ENCODE results near the gene ZNF443.
"Not testable (repeated sequence)": the region's sequence is repeated elsewhere in the genome, so short reads cannot be mapped to it uniquely, and the experiment has no call there.

The ZNF443 gene

DNA sequence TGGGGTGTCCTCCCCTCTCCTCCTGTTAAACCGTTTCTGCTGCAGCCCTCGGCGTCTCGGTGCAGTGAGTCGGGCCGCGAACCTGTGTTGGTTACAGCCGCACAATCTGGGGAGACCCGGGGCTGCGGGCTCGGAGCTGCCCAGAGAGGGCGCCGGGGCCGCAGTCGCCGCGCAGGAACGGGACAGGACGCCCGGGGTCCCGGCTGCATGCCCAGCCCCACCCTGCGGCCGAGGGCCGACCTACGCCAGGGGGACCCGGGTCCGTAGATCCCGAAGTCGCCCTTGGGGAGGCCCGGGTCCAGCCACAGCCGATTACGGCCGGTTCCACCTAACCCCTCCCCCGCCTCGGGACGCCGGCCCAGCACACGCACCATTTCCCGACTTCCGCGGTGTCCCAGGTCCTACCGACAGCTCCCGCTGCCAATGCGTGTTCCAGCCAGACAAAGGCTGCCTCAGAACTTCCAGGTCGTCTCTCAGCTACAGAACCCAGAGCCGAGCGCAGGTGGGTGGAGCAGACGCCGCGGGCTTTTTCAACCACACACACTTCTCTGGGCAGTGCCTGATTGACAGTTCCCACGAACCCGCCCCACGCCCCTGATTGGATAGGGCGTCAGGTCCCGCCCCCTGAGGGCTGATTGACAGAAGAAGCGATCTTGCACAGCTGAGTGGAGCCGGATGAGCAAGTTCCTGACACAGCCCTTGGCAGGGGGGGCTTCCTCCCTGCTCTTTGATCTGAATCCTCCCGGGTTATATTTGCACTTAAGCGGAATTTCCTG is at the start of gene ZNF443:
TSS of gene ZNF443 (minus strand) at position 481 of the 776 bp plus-strand sequence. CDS start at position 374, 107 bp downstream.
- DNase-seq = peak; percentile 95

DNA sequence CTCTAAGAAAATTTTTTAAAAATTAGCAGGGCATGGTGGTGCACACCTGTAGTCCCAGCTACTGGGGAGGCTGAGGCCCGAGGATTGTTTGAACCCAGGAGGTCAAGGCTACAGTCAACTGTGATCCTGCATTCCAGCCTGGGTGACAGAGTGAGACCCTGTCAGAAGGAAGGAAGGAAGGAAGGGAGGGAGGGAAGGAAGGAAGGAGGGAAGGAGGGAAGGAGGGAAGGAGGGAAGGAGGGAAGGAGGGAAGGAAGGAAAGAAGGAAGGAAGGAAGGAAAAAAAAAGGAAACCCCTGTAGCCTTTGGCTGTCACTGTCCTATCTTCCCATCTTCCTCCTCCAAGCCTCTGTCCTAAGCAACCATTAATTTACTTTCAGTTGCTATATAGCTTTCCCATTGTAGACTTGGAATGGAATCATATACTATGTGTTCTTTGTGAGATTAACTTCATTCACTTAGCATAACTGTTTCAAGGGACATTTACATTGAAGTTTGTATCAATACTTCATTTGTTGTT is 45.5 kb upstream of the ZNF443 start:
- DNase-seq = not testable (repeated sequence)

DNA sequence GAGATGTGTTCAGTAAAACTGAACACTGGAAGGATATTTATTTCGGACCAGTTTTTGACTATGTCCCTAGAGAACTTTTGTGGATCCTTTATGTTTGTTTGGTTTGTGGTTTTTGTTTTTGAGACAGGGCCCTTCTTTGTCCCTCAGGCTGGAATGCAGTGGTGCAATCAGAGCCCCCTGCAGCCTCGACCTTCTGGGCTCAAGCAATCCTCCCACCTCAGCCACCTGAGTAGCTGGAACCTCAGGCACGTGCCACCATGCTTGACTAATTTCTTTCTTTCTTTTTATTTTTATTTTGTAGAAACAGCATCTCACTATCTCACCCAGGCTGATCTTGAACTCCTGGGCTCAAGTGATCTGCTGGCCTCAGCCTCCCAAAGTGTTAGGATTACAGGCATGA is 44.8 kb upstream of the ZNF443 start:
- DNase-seq = no peak

DNA sequence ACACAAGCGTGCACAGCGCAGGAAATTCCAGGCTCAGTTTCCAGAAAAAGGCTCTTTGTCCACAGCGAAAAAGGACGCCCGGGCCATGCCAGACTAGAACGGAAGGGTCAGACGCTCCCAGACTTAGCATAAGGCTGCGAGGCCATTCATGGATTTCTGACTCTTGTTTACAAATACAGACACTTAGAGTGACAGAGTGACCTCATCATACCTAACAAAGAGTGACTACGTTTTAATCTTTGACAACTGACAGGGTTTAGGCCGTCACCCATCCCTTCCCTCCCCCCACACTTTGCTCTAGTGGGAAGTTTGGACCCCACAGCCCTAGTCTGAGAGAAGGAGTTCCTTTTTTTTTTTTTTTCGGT is 44.2 kb upstream of the ZNF443 start:
- DNase-seq = no peak

DNA sequence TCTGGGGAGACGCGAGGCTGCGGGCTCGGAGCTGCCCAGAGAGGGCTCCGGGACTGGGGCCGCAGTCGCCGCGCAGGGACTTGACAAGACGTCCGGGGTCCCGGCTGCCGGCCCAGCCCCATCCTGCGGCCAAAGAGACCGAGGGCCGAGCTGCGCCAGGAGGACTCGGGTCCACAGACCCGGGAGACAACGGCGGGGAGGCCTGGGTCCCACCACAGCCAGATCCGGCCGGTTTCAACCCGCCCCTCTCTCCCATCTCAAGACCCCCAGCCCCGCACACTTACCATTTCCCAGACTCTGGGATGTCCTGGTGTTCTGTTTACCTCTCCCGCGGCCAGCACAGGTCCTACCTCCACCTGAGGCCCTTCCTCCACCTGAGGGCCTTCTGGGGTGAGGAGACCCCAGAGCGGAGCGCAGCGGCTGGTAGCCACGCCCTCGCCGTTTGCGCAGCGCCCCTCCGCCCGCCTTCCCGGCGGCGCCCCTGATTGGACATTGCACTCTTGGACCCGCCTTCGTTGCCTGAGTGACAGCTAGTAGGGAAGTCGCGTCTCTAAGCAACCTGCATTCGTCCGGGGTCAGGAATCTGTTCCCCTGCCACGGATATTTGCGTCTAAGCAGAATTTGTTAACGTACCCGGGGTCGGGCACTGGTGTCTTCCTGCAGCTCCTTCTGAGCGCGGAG is 43.7 kb upstream of the ZNF443 start, which contains the start of gene ZNF709:
TSS of gene ZNF709 (minus strand) at position 446 of the 681 bp plus-strand sequence. CDS start at position 287, 159 bp downstream.
- peak; percentile 67 for DNase-seq

DNA sequence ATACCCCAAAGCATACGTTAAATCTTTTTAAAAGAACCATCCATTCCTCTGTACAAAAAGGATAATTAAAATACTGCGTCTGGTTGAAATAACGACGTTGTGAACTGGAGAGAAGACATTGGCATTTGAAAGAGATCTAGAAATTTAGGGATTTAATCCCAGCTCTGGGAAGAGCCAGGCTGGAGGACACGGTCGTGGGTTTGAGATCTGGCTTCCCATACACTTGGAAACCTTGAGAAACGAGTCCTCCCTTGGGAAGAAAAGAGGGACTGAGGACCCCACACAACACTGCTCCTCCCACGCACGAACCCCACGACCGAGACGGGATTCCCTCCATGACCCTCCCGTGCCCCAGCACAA is 43.2 kb upstream of the ZNF443 start:
- no peak for DNase-seq

DNA sequence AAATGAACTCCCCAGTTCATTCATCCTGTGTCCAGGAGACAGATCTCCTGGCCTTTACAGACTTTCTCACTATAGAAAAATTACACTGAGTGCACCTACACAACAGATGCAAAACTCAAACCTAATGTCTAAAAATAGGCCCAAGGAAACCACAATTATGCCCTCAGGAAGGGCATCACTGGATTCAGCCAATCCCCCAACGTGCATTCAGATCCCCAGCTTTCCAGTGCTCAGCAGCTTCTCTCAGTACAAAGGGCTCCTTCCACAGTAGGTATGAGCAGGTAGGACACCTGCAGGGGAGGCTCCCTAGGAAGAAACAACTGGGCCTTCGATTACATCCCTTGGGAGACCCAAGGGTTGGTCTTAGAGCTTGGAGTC is 41.7 kb upstream of the ZNF443 start:
- DNase-seq = no peak

DNA sequence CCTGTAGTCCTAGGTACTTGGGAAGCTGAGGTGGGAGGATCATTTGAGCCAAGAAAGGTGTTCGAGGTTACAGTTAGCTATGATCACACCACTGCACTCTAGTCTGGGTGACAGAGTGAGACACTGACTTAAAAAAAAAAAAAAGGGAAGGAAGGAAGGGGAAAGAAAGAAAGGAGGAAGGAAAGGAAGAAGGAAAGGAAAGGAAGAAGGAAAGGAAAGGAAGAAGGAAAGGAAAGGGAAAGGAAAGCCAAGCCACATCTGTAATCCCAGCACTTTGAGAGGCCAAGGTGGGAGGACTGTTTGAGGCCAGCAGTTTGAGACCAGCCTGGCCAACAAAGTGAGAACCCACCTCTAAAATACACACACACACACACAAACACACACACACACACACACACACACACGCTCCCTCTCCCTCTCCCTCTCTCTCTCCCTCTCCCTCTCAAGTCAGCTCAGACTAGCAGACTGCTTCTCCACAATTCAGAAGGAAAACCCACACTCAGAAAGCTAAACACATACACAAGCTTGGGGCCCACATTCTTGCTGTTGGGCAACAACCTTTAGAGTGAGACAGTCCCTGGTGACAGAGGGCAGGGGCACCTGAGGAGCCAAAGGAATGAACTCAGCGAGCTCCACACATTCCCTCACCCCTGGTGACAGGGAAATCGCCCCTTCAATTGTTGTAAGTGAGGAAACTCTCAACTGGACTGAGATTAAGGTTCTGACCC is 41.1 kb upstream of the ZNF443 start:
- no peak for DNase-seq

DNA sequence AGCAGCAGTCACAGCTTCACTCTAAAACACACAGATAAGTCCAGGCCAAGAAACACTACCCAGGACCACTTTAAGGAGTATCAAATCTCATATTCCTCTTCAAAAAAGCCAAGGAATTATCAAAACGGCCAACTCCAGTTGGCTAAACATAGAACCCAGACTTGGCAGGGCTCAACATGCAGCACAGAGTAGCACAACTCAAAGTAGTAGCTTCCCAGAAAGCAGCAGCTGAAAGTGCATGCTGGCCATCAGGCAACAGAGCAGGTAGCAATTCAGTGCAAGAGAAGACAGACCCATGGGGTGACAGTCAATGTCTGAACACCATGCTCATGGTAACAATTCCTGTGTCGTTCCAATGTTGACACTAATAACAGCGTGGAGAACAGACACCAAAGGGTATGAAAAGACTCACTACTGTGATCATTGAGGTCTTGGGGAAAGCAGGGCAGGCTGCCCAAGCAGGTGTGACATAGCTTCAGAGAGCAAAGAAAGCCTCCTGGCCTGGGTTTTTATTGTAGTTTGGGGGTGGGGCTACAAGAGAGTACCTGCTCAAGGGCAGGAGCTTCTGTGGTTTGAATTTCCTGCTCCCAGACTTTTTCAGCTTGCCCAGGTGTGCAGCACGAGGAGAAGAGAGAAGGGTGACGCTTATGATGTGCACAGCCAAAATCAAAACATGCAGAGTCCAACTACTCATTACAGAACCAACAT is 37.6 kb upstream of the ZNF443 start:
- no peak for DNase-seq

DNA sequence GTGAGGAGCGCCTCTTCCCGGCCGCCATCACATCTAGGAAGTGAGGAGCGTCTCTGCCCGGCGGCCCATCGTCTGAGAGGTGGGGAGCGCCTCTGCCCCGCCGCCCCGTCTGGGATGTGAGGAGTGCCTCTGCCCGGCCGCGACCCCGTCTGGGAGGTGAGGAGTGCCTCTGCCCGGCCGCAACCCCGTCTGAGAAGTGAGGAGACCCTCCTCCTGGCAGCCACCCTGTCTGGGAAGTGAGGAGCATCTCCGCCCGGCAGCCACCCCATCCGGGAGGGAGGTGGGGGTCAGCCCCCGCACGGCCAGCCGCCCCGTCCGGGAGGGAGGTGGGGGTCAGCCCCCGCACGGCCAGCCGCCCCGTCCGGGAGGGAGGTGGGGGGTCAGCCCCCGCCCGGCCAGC is 26.8 kb upstream of the ZNF443 start:
- not testable (repeated sequence) for DNase-seq

DNA sequence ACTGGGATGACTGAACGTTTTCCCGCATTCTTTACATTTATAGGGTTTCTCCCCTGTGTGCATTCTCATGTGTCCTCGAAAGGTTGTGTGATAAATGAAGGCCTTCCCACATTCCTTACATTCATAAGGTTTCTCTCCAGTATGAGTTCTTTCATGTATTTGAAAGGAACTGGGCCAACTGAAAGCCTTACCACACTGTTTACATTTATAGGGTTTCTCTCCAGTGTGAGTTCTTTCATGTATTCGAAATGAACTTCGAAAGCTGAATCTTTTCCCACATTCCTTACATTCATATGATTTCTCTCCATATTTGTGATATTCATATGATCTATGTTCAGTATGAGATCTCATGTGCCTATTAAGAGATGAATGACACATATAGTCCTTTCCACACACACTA is 24.4 kb upstream of the ZNF443 start:
- DNase-seq = no peak

DNA sequence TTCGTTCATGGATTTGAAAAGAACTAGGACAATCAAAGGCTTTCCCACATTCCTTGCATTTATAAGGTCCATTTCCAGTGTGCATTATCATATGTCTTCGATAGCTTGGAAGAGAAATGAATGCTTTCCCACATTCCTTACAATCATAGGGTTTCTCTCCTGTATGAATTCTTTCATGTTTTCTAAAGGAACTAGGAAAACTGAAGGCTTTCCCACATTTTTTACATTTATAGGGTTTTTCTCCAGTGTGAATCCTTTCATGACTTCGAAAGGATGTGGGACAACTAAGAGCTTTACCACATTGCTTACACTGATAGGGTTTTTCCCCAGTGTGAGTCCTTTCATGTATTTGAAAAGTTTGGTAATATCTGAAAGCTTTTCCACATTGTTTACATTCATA is 23.9 kb upstream of the ZNF443 start:
- no peak for DNase-seq

DNA sequence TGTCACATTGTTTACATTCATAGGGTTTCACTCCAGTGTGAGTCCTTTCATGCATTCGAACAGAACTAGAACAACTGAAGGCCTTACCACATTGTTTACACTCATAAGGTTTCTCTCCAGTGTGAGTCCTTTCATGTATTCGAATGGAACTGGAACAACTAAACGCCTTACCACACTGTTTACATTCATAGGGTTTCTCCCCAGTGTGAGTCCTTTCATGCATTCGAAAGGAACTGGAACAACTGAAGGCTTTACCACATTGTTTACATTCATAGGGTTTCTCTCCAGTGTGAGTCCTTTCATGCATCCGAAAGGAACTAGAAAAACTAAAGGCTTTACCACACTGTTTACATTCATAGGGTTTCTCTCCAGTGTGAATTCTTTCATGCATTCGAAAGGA is 23.3 kb upstream of the ZNF443 start:
- DNase-seq = not testable (repeated sequence)

DNA sequence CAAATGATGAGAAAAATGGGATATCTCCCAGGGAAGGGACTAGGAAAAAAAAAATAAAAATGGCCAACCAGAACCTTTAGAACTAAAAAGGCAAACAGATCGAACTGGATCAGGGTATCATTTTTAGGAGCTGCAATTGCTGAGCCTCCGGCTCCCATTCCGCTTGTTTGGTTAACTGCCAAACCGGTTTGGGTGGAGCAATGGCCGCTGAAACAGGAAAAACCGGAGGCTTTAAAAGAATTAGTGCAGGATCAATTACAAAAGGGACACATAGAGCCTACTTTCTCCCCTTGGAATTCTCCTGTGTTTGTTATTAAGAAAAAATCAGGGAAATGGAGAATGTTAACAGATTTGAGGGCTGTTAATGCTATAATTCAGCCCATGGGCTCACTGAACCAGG is 12.7 kb upstream of the ZNF443 start:
- peak; percentile 21 for DNase-seq

DNA sequence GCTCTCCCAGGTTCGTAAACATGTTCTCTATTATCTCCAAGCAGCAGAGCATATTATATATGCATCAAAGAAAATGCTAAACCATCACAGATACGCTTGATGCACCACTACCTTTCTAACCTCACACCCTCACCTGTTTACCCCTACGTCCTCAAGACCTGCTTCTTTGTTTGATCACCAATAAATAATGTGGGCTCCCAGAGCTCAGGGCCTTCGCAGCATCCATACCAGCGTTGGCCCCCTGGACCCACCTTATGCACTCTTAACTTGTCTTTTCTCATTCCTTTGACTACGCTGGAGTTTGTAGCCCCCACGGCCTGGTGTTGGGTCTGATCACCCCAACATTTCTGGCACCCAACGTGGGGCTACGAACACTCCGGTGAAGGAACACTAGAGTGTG is 10.0 kb upstream of the ZNF443 start:
- DNase-seq = no peak

DNA sequence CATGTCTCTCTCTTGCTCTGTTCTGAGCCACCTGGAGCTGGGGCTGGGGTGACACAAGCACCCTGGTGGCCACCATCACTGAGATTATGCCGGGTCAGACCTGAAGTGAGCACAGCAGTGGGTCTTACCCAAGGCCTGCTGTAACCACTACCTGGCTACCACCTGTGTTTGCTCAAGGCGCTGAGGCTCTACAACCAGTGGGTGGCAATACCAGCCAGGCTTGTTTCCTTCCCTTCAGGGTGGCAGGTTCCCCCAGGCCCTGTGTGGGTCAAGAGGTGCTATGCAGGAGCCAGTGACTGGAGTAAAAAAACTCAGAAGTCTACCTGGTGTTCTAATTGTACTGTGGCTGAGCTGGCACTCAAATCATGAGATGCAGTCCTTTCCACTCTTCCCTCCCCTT is 8.0 kb upstream of the ZNF443 start:
- no peak for DNase-seq

DNA sequence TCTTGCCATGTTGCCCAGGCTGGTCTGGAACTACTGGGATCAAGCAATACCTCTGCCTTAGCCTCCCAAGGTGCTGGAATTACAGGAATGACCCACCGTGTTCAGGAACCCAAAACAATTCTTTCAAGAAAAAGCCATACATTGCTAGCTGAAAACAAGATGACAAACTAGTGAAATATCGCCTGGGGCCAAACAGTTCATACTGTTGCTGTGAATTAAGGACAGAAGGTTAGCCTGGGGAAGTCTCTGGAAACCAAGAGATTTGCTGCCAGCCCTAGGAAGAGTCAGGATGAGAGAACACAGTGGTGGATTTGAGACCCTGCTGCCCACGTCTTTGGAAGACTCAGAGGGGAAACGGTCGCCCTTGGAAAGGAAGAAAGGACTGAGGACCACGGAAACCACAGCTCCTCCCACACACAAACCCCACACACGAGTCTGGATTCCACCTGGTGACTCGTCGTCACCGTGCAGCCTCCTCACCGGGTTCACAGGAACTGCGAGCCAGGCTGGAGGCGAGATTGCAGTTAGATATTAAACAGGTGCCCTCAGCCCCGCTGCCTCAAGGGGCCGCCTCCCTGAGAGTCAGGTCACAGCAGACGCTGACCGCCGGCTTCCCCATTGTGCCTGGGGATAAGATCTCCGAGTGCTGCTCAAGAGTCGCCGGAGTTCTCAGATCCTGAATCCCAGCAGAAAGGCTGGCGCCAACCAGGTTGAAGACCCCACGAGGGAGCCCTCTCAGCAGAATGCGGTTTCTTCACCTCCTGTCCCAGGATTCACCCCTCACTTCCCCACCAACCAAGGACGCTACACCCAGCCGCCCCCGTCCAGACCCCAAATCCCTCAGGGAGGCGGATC is 908 bp downstream of the ZNF443 start:
- not testable (repeated sequence) for DNase-seq

DNA sequence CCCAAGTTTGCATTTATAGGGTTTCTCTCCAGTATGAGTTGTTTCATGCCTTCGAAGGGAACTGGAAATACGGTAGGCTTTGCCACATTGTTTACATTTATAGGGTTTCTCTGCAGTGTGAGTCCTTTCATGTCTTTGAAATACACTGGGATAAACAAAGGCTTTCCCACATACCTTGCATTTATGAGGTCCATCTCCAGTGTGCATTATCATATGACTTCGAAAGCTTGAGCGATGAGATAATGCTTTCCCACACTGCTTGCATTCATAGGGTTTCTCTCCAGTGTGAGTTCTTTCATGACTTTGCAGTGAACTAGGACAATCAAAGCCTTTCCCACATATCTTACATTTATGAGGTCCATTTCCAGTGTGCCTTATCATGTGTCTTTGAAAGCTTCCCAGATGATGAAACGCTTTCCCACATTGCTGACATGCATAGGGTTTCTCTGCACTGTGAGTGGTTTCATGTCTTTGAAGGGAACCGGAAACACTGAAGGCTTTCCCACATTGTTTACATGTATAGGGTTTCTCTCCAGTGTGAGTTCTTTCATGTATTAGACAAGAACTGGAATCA is 10.0 kb downstream of the ZNF443 start:
- not testable (repeated sequence) for DNase-seq

DNA sequence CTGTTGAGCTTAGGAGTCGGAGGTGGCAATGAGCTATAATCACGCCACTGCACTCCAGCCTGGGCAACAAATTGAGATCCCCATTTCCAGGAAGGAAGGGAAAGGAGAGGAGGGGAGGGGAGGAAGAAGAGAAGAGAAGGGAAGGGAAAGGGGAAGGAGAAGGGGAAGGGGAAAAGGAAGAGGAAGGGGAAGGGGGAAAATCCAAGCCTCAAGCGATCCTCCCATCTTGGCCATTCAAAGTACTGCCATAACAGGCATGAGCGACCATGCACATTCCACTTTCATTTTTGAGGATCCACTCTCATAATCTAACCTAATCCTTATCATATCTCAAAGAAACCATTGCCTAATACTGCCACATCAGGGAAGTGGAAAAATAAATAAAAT is 14.9 kb downstream of the ZNF443 start:
- no peak for DNase-seq

DNA sequence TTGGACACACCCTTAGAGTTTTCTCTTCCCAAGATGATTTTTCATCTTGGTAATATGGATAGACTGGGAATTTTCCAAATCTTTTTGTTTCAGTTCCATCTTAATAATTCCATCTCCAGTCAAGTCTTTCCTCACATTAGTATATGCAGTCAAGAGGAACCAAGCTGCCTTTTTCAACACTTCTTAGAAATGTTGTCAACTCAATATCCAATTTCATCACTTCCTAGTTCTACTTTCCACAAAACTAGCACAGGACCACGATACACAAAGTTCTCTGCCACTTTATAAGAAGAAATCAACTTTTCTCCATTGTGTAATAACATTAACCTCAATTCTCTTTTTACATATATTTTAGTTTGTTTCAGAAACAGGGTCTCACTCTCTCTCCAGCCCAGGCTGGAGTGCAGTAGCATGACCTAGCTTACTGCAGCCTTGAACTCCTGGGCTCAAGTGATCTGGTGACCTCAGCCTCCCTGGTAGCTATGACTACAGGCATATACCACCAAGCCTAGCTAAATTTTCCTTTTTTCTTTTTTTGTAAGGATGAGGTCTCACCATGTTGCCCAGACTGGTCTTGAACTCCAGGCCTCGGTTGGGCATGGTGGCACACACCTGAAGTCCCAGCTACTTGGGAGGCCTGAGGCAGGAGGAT is 15.5 kb downstream of the ZNF443 start:
- DNase-seq = no peak

DNA sequence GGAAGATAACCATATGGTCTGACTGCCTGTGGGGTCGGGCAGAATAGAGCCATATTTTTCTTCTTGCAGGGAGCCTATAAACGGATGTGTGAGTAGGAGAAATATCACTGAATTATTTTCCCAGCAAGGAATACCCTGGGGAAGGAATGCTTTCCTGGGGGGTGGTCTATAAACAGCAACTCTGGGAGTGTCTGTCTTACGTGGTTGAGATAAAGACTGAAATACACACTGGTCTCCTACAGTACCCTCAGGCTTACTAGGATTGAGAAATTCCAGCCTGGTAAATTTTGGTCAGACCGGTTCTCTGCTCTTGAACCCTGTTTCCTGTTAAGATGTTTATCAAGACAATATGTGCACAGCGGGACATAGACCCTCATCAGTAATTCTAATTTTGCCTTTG is 23.5 kb downstream of the ZNF443 start:
- not testable (repeated sequence) for DNase-seq

Data from NCI-H510A (cell line).